SK-N-SH (cell line): ENCODE results near the gene ATG7. TPM values are rescaled to one million over a fixed set of nuclear protein-coding genes. Genes with fewer than 3 reads are reported as not detected.

Experiments
- CTCF ChIA-PET: fragments of 300-600, 350-600 bp; formaldehyde crosslinking; extraction: SDS; loops from one replicate; lab custom pipeline; 2021; lab: Yijun Ruan, JAX
- POLR2A ChIA-PET: fragments of 350-600 bp; sonication (Branson Sonifier 250); formaldehyde crosslinking; extraction: SDS; loops from one replicate; lab custom pipeline; 2020; ENCODE audit warnings: antibody characterized with exemption, inconsistent platforms; lab: Yijun Ruan, JAX
- DNase-seq: peaks from one replicate; pipeline ENCODE4 v3.0.0; 2012
- H2AFZ ChIP-seq: fragments of 200-600 bp; sonication (generic); 2 replicates; pipeline ENCODE4 v1.8.1; 2016; ENCODE audit warnings: antibody characterized with exemption, mild to moderate bottlenecking, low read depth
- H3F3A ChIP-seq: fragments of 200-600 bp; sonication (generic); replicated peaks from 2 replicates; pipeline ENCODE3; 2016; ENCODE audit warnings: antibody characterized with exemption, mild to moderate bottlenecking; ENCODE audit not compliant: insufficient read depth
- H3K27ac ChIP-seq, 2 experiments: fragments of 200-500 bp in 1 of 2; fragments of 200-600 bp in 1 of 2; sonication (Bioruptor generic) in 1 of 2; sonication (generic), shearing (Covaris generic) in 1 of 2; 2 replicates each; pipeline versions ENCODE4 v1.5.1 to v1.6.1; 2014 to 2016; ENCODE audit warnings: low read depth in 2 of 2, inconsistent platforms in 1 of 2, low read length in 1 of 2, mild to moderate bottlenecking in 1 of 2, mixed read lengths in 1 of 2
- H3K27me3 ChIP-seq: fragments of 200-600 bp; sonication (generic), shearing (Covaris generic); 2 replicates; pipeline ENCODE4 v1.6.1; 2016; ENCODE audit warnings: mixed run types; ENCODE audit not compliant: insufficient read depth
- H3K36me3 ChIP-seq, 2 experiments: fragments of 200-500 bp in 1 of 2; fragments of 200-600 bp in 1 of 2; sonication (Bioruptor generic) in 1 of 2; sonication (generic) in 1 of 2; replicated peaks in 1 of 2; 2 replicates each; pipeline versions ENCODE3 to v1.5.1; 2014 to 2016; ENCODE audit warnings: low read length in 1 of 2, mild to moderate bottlenecking in 1 of 2; ENCODE audit not compliant: insufficient read depth in 2 of 2, control insufficient read depth in 1 of 2
- H3K4me1 ChIP-seq, 2 experiments: fragments of 200-500 bp in 1 of 2; fragments of 200-600 bp in 1 of 2; sonication (Bioruptor generic) in 1 of 2; sonication (generic), shearing (Covaris generic) in 1 of 2; 2 replicates each; pipeline versions ENCODE4 v1.5.1 to v1.6.1; 2014 to 2016; ENCODE audit warnings: low read depth in 1 of 2, low read length in 1 of 2, mixed run types in 1 of 2; ENCODE audit not compliant: insufficient read depth in 2 of 2, control insufficient read depth in 1 of 2
- H3K4me2 ChIP-seq: fragments of 200-600 bp; sonication (generic), shearing (Covaris generic); 2 replicates; pipeline ENCODE4 v1.6.1; 2017; ENCODE audit warnings: mixed run types
- H3K4me3 ChIP-seq, 2 experiments: fragments of 200-500 bp in 1 of 2; fragments of 200-600 bp in 1 of 2; sonication (Bioruptor generic) in 1 of 2; sonication (generic), shearing (Covaris generic) in 1 of 2; 2 replicates each; pipeline versions ENCODE4 v1.5.1 to v1.8.1; 2014 to 2016; ENCODE audit warnings: low read depth in 2 of 2, inconsistent platforms in 1 of 2, low read length in 1 of 2, mild to moderate bottlenecking in 1 of 2, mixed read lengths in 1 of 2, moderate library complexity in 1 of 2
- H3K79me2 ChIP-seq: fragments of 200-600 bp; sonication (generic); 2 replicates; pipeline ENCODE4 v1.8.1; 2017; ENCODE audit warnings: mild to moderate bottlenecking; ENCODE audit not compliant: insufficient read depth
- H3K9ac ChIP-seq: fragments of 200-600 bp; sonication (generic); 2 replicates; pipeline ENCODE4 v1.6.1; 2017; ENCODE audit warnings: mixed run types
- H3K9me2 ChIP-seq: fragments of 200-600 bp; sonication (generic); 2 replicates; pipeline ENCODE4 v1.6.1; 2017; ENCODE audit warnings: mixed run types
- H3K9me3 ChIP-seq: fragments of 200-600 bp; sonication (generic); 2 replicates; pipeline ENCODE4 v1.6.1; 2017; ENCODE audit warnings: mixed run types, mild to moderate bottlenecking, moderate library complexity
- H4K20me1 ChIP-seq: fragments of 200-600 bp; sonication (generic); 2 replicates; pipeline ENCODE4 v1.6.1; 2017; ENCODE audit warnings: mild to moderate bottlenecking, mixed run types; ENCODE audit not compliant: insufficient read depth
- EP300 ChIP-seq, 2 experiments: IDR thresholded peaks; 2 replicates each; pipeline versions ENCODE4 v1.4.0 to v1.6.1; 2012; ENCODE audit warnings: borderline replicate concordance in 1 of 2, low read depth in 1 of 2, low read length in 1 of 2
- EZH2phosphoT487 ChIP-seq: fragments of 200-600 bp; sonication (generic); IDR thresholded peaks from 2 replicates; pipeline ENCODE4 v1.6.1; 2017; ENCODE audit warnings: low read depth, mixed run types, mild to moderate bottlenecking, antibody characterized with exemption, moderate library complexity, borderline replicate concordance
- FOSL2 ChIP-seq: IDR thresholded peaks from 2 replicates; pipeline ENCODE4 v1.4.0; 2012; ENCODE audit warnings: low read depth, mild to moderate bottlenecking, moderate library complexity, borderline replicate concordance
- FOXJ3 ChIP-seq: sonication (generic); formaldehyde crosslinking; IDR thresholded peaks from 2 replicates; pipeline ENCODE4 v1.5.1; 2020; ENCODE audit warnings: mild to moderate bottlenecking, missing genetic modification reagents
- FOXM1 ChIP-seq: IDR thresholded peaks from 2 replicates; pipeline ENCODE4 v1.4.0; 2012; ENCODE audit warnings: low read depth, mild to moderate bottlenecking
- GABPA ChIP-seq: IDR thresholded peaks from 2 replicates; pipeline ENCODE4 v1.4.0; 2012; ENCODE audit warnings: low read depth, mild to moderate bottlenecking
- GATA2 ChIP-seq: sonication (generic); formaldehyde crosslinking; IDR thresholded peaks from 2 replicates; pipeline ENCODE4 v1.5.0; 2020; ENCODE audit warnings: mild to moderate bottlenecking, missing genetic modification reagents
- JUND ChIP-seq: IDR thresholded peaks from 2 replicates; pipeline ENCODE4 v1.4.0; 2012
- MEF2A ChIP-seq: IDR thresholded peaks from 2 replicates; pipeline ENCODE4 v1.4.0; 2012; ENCODE audit warnings: low read depth, borderline replicate concordance
- NRF1 ChIP-seq: IDR thresholded peaks from 2 replicates; pipeline ENCODE4 v1.6.1; 2012; ENCODE audit warnings: low read depth, mild to moderate bottlenecking, low read length
- RFX5 ChIP-seq: IDR thresholded peaks from 2 replicates; pipeline ENCODE4 v1.6.1; 2012; ENCODE audit warnings: mild to moderate bottlenecking, improper control_type of control experiment, low read length
- SIN3A ChIP-seq: IDR thresholded peaks from 2 replicates; pipeline ENCODE4 v1.6.1; 2012; ENCODE audit warnings: low read depth, mild to moderate bottlenecking, low read length, moderate library complexity, borderline replicate concordance
- SMC3 ChIP-seq: IDR thresholded peaks from 2 replicates; pipeline ENCODE4 v1.6.1; 2012; ENCODE audit warnings: low read depth, low read length, improper control_type of control experiment
- TAF1 ChIP-seq: IDR thresholded peaks from 2 replicates; pipeline ENCODE4 v1.6.1; 2012; ENCODE audit warnings: low read depth, mild to moderate bottlenecking, low read length, moderate library complexity, borderline replicate concordance
- TCF12 ChIP-seq: IDR thresholded peaks from 2 replicates; pipeline ENCODE4 v1.4.0; 2012
- TEAD4 ChIP-seq: IDR thresholded peaks from 2 replicates; pipeline ENCODE4 v1.4.0; 2012; ENCODE audit warnings: mild to moderate bottlenecking, borderline replicate concordance; ENCODE audit not compliant: insufficient read depth
- WGBS: methylation state at CpG from one replicate; pipeline ENCODE4 v1.1.6; 2017; ENCODE audit warnings: low lambda C conversion rate; 5-methylcytosine and 5-hydroxymethylcytosine counted together
- polyA plus RNA-seq, 3 experiments: library from polyadenylated mRNA; depleted of rRNA; stranded (reverse); fragments of >200 nt; gene quantifications; 2 replicates each; pipeline ENCODE4 v1.2.3, GENCODE V29; 2012
- TF ChIP-seq, protein P1 (sequence below): fragments of 150-350 bp; IDR thresholded peaks from 2 replicates; pipeline ENCODE4 v1.6.1; 2016; ENCODE audit warnings: mild to moderate bottlenecking, low read depth, low read length
- TF ChIP-seq, protein P2 (sequence below): IDR thresholded peaks from 2 replicates; pipeline ENCODE4 v1.6.1; 2012; ENCODE audit warnings: mild to moderate bottlenecking, low read depth, low read length, moderate library complexity
- TF ChIP-seq, protein P3 (sequence below): IDR thresholded peaks from 2 replicates; pipeline ENCODE4; 2012

Gene ATG7
- polyA plus RNA-seq, 1 of the 3 experiments (the other 2 are of a cell fraction), result 29.5 TPM

DNA sequence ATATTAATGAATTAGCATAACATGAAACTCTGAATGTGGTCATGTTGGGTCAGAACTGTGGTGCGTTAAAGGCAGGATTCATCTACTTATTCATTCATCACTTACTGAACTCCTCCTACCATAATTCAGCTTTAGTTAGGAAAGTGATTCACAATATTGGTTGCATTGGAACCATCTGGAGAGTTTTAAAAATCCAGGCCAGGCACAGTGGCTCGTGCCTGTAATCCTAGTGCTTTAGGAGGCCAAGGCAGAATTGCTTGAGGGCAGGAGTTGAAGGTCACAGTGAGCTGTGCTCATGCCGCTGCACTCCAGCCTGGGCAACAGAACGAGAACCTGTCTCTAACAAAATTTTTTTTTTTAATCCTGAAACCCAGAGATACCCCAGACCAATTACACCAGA is 44.2 kb upstream of the ATG7 start:
- peaks cover 10% of the 10 kb centered on the region for H3F3A ChIP-seq
- CTCF ChIA-PET, result interaction anchor here (0.8 to 1.3 kb wide), 4 partner anchors 20 to 107 kb away, joined by 3 to 5 read pairs (median 4); no protein-coding TSS in a partner anchor
- 82% methylated on average over 4 of the region's 4 CpGs for WGBS
- no peaks in the 10 kb centered on the region for H3K9me3 ChIP-seq
- H3K36me3 ChIP-seq, result peaks cover 0 to 12% of the 10 kb centered on the region in 2 experiments
- peaks cover 0 to 10% of the 10 kb centered on the region in 2 experiments; a peak in 1 of 4 replicates for H3K4me1 ChIP-seq
- POLR2A ChIA-PET, result no interaction called here
- H2AFZ ChIP-seq, result no peak overlapping the region
- H3K27ac ChIP-seq, result peak overlapping the region in 1 of 2 experiments; percentile 11; a peak in 2 of 4 replicates
- H4K20me1 ChIP-seq, result no peaks in the 10 kb centered on the region
- no peaks in the 10 kb centered on the region for H3K9me2 ChIP-seq
- TF ChIP-seq MEF2A, result no peak
- TF ChIP-seq JUND, result no peak
- TF ChIP-seq EP300 (IDR thresholded peaks at IDR 0.05; ENCODE audit: borderline replicate concordance in 1 of 2, low read depth in 1 of 2, low read length in 1 of 2), result peak in 1 of 2 experiments; percentile 26; a peak in 1 of 4 replicates
- TF ChIP-seq TCF12, result peak; percentile 23; the same call in 1 of the 2 replicates
- no peak for TF ChIP-seq TEAD4
- TF ChIP-seq GATA2 (CRISPR knock-in tag), result no peak
- TF ChIP-seq FOXM1, result no peak
- no peak for TF ChIP-seq SMC3
- TF ChIP-seq TAF1, result no peak
- no peak for TF ChIP-seq NRF1
- TF ChIP-seq, all 33 proteins: peak for 2
- Histone ChIP-seq H3K27me3 (no peaks in the 10 kb centered on the region), H3K4me3 (no peak overlapping the region), H3K79me2 (peaks cover 96% of the 10 kb centered on the region), H3K9ac (no peak overlapping the region), H3K4me2 (no peak overlapping the region)
- DNase-seq, result no peak

DNA sequence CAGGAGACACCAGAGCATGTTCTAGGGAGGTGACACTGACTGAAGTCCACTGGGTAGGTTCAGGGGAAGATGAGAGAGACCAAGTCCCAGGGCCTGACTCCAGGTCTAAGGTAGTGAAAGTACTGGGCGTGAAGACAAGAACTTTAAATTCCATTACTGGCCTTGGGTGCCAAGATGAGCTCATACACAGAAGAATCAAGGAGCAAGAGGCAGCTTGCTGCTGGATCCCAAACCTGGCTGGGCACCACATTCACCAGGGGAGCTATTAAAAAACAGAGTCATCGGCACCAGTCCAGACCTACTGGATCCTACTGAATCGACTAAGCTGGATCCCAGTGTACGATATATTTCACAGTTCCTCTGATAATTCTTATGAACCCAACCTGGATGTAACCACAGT is 42.1 kb upstream of the ATG7 start:
- Histone ChIP-seq H2AFZ (no peak overlapping the region), H3K4me1 (peaks cover 0 to 7% of the 10 kb centered on the region in 2 experiments; a peak in 1 of 4 replicates), H3K9me3 (no peaks in the 10 kb centered on the region), H3K4me2 (no peak overlapping the region), H3K9ac (no peak overlapping the region), H3K36me3 (peaks cover 0 to 16% of the 10 kb centered on the region in 2 experiments), H3K27ac (no peak overlapping the region), H3K4me3 (no peak overlapping the region), H4K20me1 (no peaks in the 10 kb centered on the region), H3K9me2 (no peaks in the 10 kb centered on the region), H3K79me2 (peaks cover 98% of the 10 kb centered on the region), H3F3A (peaks cover 10% of the 10 kb centered on the region), H3K27me3 (no peaks in the 10 kb centered on the region)
- POLR2A ChIA-PET, result no interaction called here
- TF ChIP-seq GABPA (no peak), RFX5 (no peak), TAF1 (no peak), JUND (no peak), FOSL2 (no peak), FOXJ3 (no peak), SIN3A (no peak), TEAD4 (no peak), FOXM1 (no peak), EZH2phosphoT487 (no peak)
- TF ChIP-seq, protein P1, sequence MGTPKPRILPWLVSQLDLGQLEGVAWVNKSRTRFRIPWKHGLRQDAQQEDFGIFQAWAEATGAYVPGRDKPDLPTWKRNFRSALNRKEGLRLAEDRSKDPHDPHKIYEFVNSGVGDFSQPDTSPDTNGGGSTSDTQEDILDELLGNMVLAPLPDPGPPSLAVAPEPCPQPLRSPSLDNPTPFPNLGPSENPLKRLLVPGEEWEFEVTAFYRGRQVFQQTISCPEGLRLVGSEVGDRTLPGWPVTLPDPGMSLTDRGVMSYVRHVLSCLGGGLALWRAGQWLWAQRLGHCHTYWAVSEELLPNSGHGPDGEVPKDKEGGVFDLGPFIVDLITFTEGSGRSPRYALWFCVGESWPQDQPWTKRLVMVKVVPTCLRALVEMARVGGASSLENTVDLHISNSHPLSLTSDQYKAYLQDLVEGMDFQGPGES, result no peak
- TF ChIP-seq, protein P2, sequence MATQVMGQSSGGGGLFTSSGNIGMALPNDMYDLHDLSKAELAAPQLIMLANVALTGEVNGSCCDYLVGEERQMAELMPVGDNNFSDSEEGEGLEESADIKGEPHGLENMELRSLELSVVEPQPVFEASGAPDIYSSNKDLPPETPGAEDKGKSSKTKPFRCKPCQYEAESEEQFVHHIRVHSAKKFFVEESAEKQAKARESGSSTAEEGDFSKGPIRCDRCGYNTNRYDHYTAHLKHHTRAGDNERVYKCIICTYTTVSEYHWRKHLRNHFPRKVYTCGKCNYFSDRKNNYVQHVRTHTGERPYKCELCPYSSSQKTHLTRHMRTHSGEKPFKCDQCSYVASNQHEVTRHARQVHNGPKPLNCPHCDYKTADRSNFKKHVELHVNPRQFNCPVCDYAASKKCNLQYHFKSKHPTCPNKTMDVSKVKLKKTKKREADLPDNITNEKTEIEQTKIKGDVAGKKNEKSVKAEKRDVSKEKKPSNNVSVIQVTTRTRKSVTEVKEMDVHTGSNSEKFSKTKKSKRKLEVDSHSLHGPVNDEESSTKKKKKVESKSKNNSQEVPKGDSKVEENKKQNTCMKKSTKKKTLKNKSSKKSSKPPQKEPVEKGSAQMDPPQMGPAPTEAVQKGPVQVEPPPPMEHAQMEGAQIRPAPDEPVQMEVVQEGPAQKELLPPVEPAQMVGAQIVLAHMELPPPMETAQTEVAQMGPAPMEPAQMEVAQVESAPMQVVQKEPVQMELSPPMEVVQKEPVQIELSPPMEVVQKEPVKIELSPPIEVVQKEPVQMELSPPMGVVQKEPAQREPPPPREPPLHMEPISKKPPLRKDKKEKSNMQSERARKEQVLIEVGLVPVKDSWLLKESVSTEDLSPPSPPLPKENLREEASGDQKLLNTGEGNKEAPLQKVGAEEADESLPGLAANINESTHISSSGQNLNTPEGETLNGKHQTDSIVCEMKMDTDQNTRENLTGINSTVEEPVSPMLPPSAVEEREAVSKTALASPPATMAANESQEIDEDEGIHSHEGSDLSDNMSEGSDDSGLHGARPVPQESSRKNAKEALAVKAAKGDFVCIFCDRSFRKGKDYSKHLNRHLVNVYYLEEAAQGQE, result no peak
- TF ChIP-seq, protein P3, sequence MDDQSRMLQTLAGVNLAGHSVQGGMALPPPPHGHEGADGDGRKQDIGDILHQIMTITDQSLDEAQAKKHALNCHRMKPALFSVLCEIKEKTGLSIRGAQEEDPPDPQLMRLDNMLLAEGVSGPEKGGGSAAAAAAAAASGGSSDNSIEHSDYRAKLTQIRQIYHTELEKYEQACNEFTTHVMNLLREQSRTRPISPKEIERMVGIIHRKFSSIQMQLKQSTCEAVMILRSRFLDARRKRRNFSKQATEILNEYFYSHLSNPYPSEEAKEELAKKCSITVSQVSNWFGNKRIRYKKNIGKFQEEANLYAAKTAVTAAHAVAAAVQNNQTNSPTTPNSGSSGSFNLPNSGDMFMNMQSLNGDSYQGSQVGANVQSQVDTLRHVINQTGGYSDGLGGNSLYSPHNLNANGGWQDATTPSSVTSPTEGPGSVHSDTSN, result no peak
- CTCF ChIA-PET, result no interaction called here
- DNase-seq, result no peak
- 100% methylated on average over 4 of the region's 4 CpGs for whole genome bisulfite sequencing
